HG02798 (cell line): ENCODE measurements around the gene OXLD1.
"Not testable (repeated sequence)": the region's sequence is repeated elsewhere in the genome, so short reads cannot be mapped to it uniquely, and the experiment has no call there.

Experiments
- ATAC-seq: cut with Tn5 transposase; IDR thresholded peaks from one replicate; pipeline ENCODE4 v1.9.1; 2021; ENCODE audit warnings: mild to moderate bottlenecking; ENCODE audit not compliant: unreplicated experiment, poor library complexity

The OXLD1 gene

DNA sequence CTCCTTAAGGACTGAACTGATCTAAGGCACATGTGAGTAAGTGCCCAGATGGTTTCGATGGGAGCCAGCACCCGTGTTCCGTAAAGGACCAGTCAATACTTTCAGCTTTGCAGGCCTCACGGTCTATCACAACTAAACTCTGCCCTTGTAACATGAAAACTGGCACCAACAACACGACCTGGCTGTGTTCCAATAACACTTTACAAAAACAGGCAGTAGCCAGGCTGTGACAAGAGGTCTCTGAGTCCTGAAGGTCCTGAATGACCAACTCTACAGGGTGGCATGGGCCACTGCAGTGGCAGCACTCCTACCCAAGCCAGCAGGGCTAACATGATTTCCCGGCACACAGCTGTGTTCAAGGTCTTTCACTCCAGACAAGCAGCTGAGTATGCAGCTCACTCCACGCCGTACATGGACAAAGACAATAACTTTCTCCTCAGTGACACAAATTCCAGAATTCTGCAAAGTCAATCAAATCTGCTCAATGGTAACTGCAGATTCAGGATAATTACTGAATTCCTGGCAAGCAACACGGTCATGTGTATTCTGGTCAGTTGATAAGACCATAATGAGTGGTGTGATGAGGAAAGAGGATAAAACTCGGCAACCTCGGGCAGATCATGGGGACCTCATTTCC, 44.8 kb downstream of the OXLD1 start:
- ATAC-seq = no peak

DNA sequence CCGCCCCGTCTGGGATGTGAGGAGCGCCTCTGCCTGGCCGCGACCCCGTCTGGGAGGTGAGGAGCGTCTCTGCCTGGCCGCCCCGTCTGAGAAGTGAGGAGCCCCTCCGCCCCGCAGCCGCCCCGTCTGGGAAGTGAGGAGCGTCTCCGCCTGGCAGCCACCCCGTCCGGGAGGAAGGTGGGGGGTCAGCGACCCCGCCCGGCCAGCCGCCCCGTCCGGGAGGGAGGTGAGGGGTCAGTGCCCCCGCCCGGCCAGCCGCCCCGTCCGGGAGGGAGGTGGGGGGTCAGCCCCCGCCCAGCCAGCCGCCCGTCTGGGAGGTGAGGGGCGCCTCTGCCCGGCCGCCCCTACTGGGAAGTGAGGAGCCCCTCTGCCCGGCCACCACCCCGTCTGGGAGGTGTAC, 48.1 kb downstream of the OXLD1 start:
- not testable (repeated sequence) for ATAC-seq

DNA sequence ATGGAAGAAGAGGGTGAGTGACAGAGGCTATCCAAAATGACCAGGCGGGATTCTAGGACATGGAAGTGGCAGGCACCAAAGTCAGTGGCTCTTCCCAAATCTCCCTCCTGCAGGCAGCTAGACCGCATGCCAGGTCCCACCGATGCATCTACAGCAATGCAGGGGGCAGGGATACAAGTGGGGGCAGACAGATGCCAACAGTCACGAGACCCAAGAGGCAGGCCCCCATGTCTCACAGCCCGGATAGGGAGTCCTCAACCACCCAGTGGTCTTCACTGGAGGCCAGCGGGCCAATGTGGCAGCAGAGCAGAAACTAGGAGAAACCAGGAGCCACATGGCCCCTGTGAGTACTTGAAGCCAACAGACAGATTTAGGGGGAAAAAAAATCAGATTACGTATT, 49.5 kb downstream of the OXLD1 start:
- ATAC-seq = no peak

DNA sequence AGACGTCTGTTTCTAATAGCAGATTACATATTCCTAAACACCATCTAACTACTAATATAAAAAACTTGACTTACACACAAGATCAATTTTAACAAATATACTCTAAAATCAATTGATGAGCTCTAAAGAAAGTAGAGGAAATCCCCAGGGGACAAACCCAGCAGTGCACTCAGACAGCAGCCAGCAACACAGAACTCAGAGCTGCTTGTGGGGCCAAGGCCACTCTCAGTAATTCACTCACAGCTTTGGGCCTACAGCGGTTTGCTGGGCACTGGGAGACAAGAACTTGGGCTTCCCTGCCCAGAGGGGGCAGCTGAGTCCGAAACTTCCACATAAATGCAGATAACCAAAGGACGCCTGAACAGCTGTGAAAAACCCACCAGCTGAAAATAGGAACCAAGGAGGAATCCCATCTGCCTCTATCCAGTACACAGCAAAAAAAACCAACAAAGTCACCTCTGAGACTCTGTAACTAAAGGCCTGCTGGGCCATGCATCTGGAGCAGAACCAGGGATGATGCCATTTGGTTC, 50.9 kb downstream of the OXLD1 start:
- no peak for ATAC-seq
